GM12878 (cell line): ENCODE measurements around the gene ARID3B. TPM values are rescaled to one million over a fixed set of nuclear protein-coding genes. Genes with fewer than 3 reads are reported as not detected.

ENCODE experiments used
- ATAC-seq: fragments of 200-7000 bp; cut with Tn5 transposase; 3 replicates; pipeline ENCODE4 v1.9.1; 2020; ENCODE audit warnings: mild to moderate bottlenecking, moderate library complexity
- BruUV-seq: library from RNA; stranded (reverse); fragments of 400-500 nt; replicated peaks from 2 replicates; lab custom pipeline; 2021; lab: Mats Ljungman, UMichigan
- CTCF ChIA-PET: fragments of 300-600 bp; sonication (Branson Sonifier 250); formaldehyde crosslinking; extraction: SDS; loops from one replicate; lab custom pipeline; 2021; ENCODE audit warnings: inconsistent platforms; lab: Yijun Ruan, JAX
- POLR2A ChIA-PET: fragments of 350-600 bp; formaldehyde crosslinking; extraction: SDS; loops from one replicate; lab custom pipeline; 2021; ENCODE audit warnings: inconsistent platforms; lab: Charles Lee
- RAD21 ChIA-PET: fragments of 300-600 bp; sonication (Branson Sonifier 250); formaldehyde crosslinking; loops from one replicate; lab custom pipeline; 2023; ENCODE audit warnings: antibody characterized with exemption; ENCODE audit not compliant: unreplicated experiment; lab: Charles Lee
- SMC1A ChIA-PET: fragments of 300-600 bp; sonication (Branson Sonifier 250); formaldehyde crosslinking; loops from one replicate; lab custom pipeline; 2023; ENCODE audit not compliant: unreplicated experiment, uncharacterized antibody; lab: Charles Lee
- DNase-seq: peaks from one replicate; pipeline ENCODE4 v3.0.0-alpha.2; 2011; ENCODE audit warnings: low read depth, low spot score
- FAIRE-seq: peaks from 3 replicates; lab custom pipeline; 2011; peaks lifted over from hg19 to GRCh38; lab: Jason Lieb, UNC
- H2AFZ ChIP-seq: 2 replicates; pipeline ENCODE4 v1.6.0; 2011; ENCODE audit warnings: low read depth, low read length, control low read depth; ENCODE audit not compliant: control insufficient read depth
- H3K27ac ChIP-seq: 2 replicates; pipeline ENCODE4 v1.5.1; 2011; ENCODE audit warnings: control low read depth; ENCODE audit not compliant: control insufficient read depth, insufficient read depth
- H3K27me3 ChIP-seq, 2 experiments: replicated peaks in 1 of 2; 2 replicates each; pipeline versions ENCODE4 v1.6.0 to v1.6.1; 2011; ENCODE audit warnings: low read length in 1 of 2; ENCODE audit not compliant: control insufficient read depth in 2 of 2, insufficient read depth in 2 of 2
- H3K36me3 ChIP-seq, 2 experiments: 2 replicates each; pipeline ENCODE4 v1.5.1; 2011; ENCODE audit warnings: low read length in 1 of 2; ENCODE audit not compliant: control insufficient read depth in 2 of 2, insufficient read depth in 2 of 2
- H3K4me1 ChIP-seq: 2 replicates; pipeline ENCODE4 v1.6.1; 2011; ENCODE audit warnings: mild to moderate bottlenecking, low read length, moderate library complexity, mixed read lengths; ENCODE audit not compliant: control insufficient read depth, insufficient read depth
- H3K4me2 ChIP-seq: 2 replicates; pipeline ENCODE4 v1.6.0; 2011; ENCODE audit warnings: control low read depth; ENCODE audit not compliant: control insufficient read depth, insufficient read depth
- H3K4me3 ChIP-seq: fragments of 200-600 bp; sonication (generic); 2 replicates; pipeline ENCODE4 v1.5.1; 2016
- H3K79me2 ChIP-seq: 2 replicates; pipeline ENCODE4 v1.6.0; 2011; ENCODE audit warnings: low read length; ENCODE audit not compliant: control insufficient read depth, insufficient read depth
- H3K9ac ChIP-seq: 2 replicates; pipeline ENCODE4 v1.8.0; 2011; ENCODE audit warnings: low read length, control low read depth, mixed read lengths; ENCODE audit not compliant: control insufficient read depth, insufficient read depth
- H3K9me3 ChIP-seq: replicated peaks from 3 replicates; pipeline ENCODE4 v1.5.1; 2011; ENCODE audit warnings: mild to moderate bottlenecking, low read length; ENCODE audit not compliant: control insufficient read depth, insufficient read depth
- H4K20me1 ChIP-seq: 2 replicates; pipeline ENCODE4 v1.6.0; 2011; ENCODE audit not compliant: control insufficient read depth, insufficient read depth
- CREB1 ChIP-seq: IDR thresholded peaks from 2 replicates; pipeline ENCODE4 v1.6.1; 2012; ENCODE audit warnings: low read depth, mild to moderate bottlenecking, inconsistent platforms
- HSF1 ChIP-seq: fragments of 150-350 bp; IDR thresholded peaks from 2 replicates; pipeline ENCODE4 v1.6.1; 2014; ENCODE audit warnings: mild to moderate bottlenecking, low read depth, low read length
- IKZF2 ChIP-seq, 2 experiments: fragments of 450-650 bp; IDR thresholded peaks; 2 replicates each; pipeline ENCODE4 v1.6.1; 2017; ENCODE audit warnings: mild to moderate bottlenecking in 2 of 2, moderate library complexity in 2 of 2
- PRDM15 ChIP-seq: fragments of 450-650 bp; formaldehyde crosslinking; IDR thresholded peaks from 2 replicates; pipeline ENCODE4 v1.4.0; 2020; ENCODE audit warnings: mild to moderate bottlenecking, moderate library complexity
- USF2 ChIP-seq: IDR thresholded peaks from 2 replicates; pipeline ENCODE4 v1.6.1; 2011; ENCODE audit warnings: low read depth, low read length, improper control_type of control experiment, borderline replicate concordance
- ZNF622 ChIP-seq: fragments of 450-650 bp; IDR thresholded peaks from 2 replicates; pipeline ENCODE4 v1.6.1; 2017; ENCODE audit warnings: mild to moderate bottlenecking, inconsistent platforms
- WGBS: methylation state at CpG from one replicate; pipeline ENCODE4 v1.1.6; 2016; ENCODE audit warnings: low lambda C conversion rate; ENCODE audit not compliant: insufficient replicate concordance, insufficient coverage; ENCODE audit errors: missing lambda C conversion rate; 5-methylcytosine and 5-hydroxymethylcytosine counted together
- in situ Hi-C: fragments of 300-500 bp; cut with MboI; formaldehyde crosslinking; loops from 9 replicates; pipeline ENCODE4 v1.14.3; 2018; ENCODE audit warnings: mixed read lengths
- intact Hi-C: fragments of 100-400 bp; cut with micrococcal nuclease; formaldehyde crosslinking; loops from one replicate; pipeline ENCODE4 v1.14.2; 2022; ENCODE audit not compliant: unreplicated experiment
- polyA plus RNA-seq, 11 experiments: library from polyadenylated mRNA; depleted of rRNA in 4 of 11; unstranded in 6 of 11; stranded (reverse) in 5 of 11; fragments of >200 nt; fragmentation: Nextera tagmentation in 4 of 11; fragmentation: Illumina TruSeq in 1 of 11; extraction: Ambion mirVana in 4 of 11; extraction: Trizol in 1 of 11; gene quantifications; 1 replicate in 1 of 11; 2 replicates in 10 of 11; pipeline versions ENCODE4 v1.2.1 to v1.2.3, GENCODE V29; 2011 to 2016; ENCODE audit warnings: inconsistent platforms in 2 of 11, missing spikeins in 2 of 11, low read depth in 1 of 11
- total RNA-seq, 4 experiments: library from RNA; depleted of rRNA in 3 of 4; stranded (reverse); fragments of >200 nt in 3 of 4; fragmentation: Illumina TruSeq in 1 of 4; extraction: Trizol in 1 of 4; gene quantifications; 2 replicates each; pipeline versions ENCODE4 v1.2.1 to v1.2.3, GENCODE V29; 2013 to 2021
- TF ChIP-seq, protein P1 (sequence below): IDR thresholded peaks from 2 replicates; pipeline ENCODE4 v1.6.1; 2012; ENCODE audit warnings: low read length, inconsistent platforms
- TF ChIP-seq, protein P2 (sequence below): fragments of 450-650 bp; IDR thresholded peaks from 2 replicates; pipeline ENCODE4 v1.6.1; 2017; ENCODE audit warnings: mild to moderate bottlenecking

ARID3B gene
- total and polyA plus RNA-seq, 10 of the 15 experiments (the other 5 are each of a cell fraction or from before 2014, with no cell fraction given): 1.1 to 33.4 (median 24.0) TPM

- no peak for TF ChIP-seq IKZF2 (IDR thresholded peaks at IDR 0.05)
These were observed 101.3 kb downstream of the ARID3B start (continued) for GRCh38 chr15:74642348-74642733.

DNA sequence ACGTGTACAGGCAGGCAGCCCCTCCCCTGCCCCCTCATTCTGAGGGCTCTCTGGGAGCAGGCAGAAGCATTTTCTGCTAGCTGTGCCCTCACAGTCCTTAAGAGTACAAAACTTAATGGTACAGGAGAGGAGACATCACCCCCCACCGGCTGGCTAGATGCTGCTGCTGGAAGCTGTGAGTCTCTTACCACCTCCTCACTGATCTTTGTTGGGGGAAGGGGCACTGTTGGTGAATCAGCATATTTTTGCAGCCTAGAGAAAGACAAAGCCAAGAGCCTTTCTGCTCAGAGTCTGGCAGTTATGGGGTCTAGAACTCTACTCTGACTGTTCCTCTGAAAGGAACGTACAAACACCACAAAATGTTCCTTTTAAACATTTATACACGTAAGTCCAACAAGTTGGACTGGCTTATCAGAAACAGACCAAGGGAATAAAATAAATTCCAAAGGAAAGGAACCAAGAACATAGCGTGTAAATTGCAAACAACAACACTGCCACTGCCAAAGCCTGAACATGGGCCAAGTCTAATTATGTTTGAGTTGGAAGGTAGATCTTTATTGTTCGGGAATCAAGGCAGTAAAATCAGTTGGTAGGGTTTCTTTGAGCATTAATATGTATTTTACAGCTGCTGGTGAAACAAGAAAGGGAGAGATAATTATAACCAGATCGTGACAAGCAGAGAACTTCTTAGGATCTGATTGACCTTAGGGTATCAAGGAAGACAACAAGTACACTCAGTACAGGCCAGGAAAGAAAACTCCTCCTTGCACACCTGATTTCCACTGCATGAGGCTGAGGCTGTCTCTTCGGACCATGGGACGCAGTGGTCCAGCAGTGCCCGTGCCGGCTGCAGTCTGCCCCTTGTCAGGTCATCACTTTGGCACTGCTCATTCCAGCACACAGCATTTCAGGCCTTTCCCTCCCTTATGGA lies 102.0 kb downstream of the ARID3B start:
- Histone ChIP-seq H3K27me3 (no peaks in the 10 kb centered on the region), H2AFZ (no peak overlapping the region), H4K20me1 (no peaks in the 10 kb centered on the region; the same call in 1 of the 2 replicates), H3K9me3 (no peaks in the 10 kb centered on the region), H3K36me3 (peaks cover 4 to 24% of the 10 kb centered on the region in 2 experiments), H3K27ac (no peak overlapping the region), H3K4me3 (no peak overlapping the region), H3K4me1 (no peaks in the 10 kb centered on the region), H3K4me2 (no peak overlapping the region), H3K9ac (no peak overlapping the region), H3K79me2 (no peaks in the 10 kb centered on the region)
- intact Hi-C loops (no loop called here), in situ Hi-C loops (no loop called here)
- no peak for DNase-seq
- CTCF ChIA-PET: interaction anchor here (4.8 to 18.9 kb wide), 2 partner anchors 10 to 125 kb away, joined by 28 to 380 read pairs; no protein-coding TSS in a partner anchor
- WGBS: 94% methylated on average over 11 of the region's 11 CpGs
- no TSS peak for BruUV-seq
- SMC1A ChIA-PET: interaction anchor here (2.0 kb wide), 1 partner anchor 11 kb away, joined by 6 read pairs; no protein-coding TSS in a partner anchor
- no peak for FAIRE-seq
- ATAC-seq: no peak
- RAD21 ChIA-PET: no interaction called here
- POLR2A ChIA-PET: interaction anchor here (0.6 kb wide), 1 partner anchor 9 kb away, joined by 3 read pairs; no protein-coding TSS in a partner anchor
- no peak for TF ChIP-seq PRDM15
- no peak for TF ChIP-seq ZNF622
- no peak for TF ChIP-seq USF2
- TF ChIP-seq, protein P1, sequence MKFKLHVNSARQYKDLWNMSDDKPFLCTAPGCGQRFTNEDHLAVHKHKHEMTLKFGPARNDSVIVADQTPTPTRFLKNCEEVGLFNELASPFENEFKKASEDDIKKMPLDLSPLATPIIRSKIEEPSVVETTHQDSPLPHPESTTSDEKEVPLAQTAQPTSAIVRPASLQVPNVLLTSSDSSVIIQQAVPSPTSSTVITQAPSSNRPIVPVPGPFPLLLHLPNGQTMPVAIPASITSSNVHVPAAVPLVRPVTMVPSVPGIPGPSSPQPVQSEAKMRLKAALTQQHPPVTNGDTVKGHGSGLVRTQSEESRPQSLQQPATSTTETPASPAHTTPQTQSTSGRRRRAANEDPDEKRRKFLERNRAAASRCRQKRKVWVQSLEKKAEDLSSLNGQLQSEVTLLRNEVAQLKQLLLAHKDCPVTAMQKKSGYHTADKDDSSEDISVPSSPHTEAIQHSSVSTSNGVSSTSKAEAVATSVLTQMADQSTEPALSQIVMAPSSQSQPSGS: no peak
- no peak for TF ChIP-seq CREB1
- TF ChIP-seq, protein P2, sequence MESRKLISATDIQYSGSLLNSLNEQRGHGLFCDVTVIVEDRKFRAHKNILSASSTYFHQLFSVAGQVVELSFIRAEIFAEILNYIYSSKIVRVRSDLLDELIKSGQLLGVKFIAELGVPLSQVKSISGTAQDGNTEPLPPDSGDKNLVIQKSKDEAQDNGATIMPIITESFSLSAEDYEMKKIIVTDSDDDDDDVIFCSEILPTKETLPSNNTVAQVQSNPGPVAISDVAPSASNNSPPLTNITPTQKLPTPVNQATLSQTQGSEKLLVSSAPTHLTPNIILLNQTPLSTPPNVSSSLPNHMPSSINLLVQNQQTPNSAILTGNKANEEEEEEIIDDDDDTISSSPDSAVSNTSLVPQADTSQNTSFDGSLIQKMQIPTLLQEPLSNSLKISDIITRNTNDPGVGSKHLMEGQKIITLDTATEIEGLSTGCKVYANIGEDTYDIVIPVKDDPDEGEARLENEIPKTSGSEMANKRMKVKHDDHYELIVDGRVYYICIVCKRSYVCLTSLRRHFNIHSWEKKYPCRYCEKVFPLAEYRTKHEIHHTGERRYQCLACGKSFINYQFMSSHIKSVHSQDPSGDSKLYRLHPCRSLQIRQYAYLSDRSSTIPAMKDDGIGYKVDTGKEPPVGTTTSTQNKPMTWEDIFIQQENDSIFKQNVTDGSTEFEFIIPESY: no peak
- TF ChIP-seq HSF1: no peak
